HG03558 (cell line): Measurements from ENCODE around the gene SLC12A5.

Experiments
- ATAC-seq: cut with Tn5 transposase; IDR thresholded peaks from one replicate; pipeline ENCODE4 v1.9.1; 2021; ENCODE audit warnings: moderate number of reproducible peaks; ENCODE audit not compliant: unreplicated experiment; ENCODE audit errors: extremely low read depth

SLC12A5 gene

GRCh38 chr20:46023999-46024398 is 5.0 kb upstream of the SLC12A5 start:
- ATAC-seq, result no peak

- ATAC-seq, result no peak
Observed at GRCh38 chr20:46025376-46025783, 3.6 kb upstream of the SLC12A5 start.

DNA sequence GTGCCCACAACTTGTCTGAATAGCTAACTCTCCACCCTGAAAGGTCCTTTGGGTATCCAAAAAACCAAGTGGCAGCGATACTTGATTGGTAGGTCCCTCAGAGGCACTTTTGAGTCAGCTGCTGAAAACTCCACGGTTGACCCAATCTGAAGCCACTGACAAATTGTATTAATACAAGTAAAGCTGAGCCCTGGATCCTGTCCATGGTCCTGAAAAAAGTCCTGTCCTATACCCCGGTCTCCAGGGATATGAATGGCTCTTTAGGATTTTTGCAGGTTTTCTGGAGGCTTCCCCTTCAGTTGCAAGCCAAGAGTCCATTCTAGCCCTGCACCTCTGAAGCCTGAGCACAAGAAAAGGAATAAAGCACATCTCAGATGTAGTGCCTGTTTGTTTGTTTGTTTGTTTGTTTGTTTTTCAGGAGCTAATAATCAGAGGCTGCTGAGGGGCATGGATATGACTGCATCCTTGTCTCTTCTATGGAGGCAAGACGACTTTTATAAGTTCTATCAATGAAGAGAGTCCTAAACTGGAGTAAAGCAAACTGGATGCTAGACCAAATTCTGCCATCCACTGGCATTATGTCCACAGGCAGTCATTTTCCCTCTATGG is 1.7 kb upstream of the SLC12A5 start:
- no peak for ATAC-seq

DNA sequence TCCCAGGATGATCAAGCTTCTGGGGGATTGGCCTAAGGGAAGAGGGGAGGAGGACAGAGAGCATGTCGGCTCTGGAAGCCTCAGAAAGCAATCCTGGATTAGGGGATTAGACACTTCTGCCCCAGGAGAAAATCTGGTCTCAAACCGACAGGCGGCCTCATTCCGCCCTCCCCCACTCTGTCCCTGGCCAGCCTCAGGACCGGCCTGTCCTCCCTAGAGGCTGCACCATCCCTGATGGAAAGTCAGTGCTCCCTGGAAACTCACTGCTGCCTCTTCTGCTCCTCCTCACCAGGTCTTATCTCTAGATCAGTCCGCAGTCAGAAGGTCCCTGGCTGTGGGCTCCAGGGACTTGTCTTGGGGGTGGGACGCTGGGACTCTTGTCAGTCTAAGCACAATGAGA is 905 bp upstream of the SLC12A5 start:
- no peak for ATAC-seq

DNA sequence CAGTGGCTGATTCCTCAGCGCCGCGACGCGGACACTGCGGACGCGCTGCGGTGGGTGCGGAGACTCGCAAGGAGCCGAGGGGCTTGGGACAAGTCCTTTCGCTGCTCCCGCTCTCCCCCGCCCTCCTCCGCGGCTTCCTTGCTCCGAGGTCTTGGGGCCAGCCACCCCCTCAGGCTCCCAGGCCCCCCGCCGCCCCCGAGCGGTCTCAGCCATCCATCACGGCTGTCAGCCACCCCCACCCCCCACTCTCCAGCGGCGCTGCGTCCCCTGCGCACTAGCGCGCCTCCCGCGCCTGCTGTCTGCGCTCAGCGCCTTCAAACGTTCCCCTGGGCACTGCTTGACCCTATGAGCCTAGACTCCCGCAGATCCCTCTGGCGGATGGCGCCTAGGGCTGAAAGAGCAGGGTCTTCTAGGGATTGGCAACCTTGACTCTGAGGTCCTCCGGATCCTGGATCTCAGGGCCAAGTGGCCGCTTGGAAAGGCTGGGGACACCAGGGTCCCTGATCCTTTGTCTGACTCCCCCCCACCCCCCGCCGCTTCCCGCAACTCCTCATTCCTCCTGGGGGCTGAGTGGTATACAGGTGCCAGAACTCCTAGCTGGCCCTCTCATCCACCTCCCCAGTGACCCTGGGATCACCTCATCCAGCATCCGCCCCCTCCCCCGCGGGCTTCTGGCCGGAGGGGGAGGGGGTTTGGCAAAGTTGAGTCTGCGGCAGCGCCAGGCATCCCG is 1.4 kb downstream of the SLC12A5 start:
- no peak for ATAC-seq

DNA sequence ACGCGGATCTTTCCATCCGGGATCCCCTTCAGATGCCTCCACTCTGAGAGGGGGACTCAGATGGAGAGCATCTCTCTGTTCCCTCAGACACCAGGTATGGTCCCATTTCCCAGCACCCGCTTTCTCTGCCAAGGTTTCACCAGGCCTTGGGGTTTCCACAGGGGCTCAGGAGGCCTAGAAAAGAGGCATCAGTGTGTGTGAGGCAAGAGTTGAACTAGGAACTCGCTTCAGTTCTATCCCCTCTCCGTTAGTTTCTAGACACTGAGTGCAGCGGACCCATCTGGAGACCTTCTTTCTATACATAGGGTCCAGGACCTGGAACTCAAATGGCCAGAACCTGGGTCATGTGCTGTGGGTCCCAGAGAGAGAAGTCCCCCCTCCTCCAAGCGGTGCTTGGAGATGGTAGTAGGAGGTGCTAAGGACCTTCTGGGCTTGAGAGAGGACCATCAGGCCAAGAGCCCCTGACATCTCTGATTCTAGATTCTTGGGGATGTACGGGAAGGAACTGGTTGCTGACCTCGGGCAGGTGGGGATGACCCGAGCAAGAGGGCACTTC is 2.1 kb downstream of the SLC12A5 start:
- ATAC-seq, result no peak

GRCh38 chr20:46031701-46032254 is 2.8 kb downstream of the SLC12A5 start:
- no peak for ATAC-seq

GRCh38 chr20:46034039-46034438 is 5.0 kb downstream of the SLC12A5 start:
- no peak for ATAC-seq

- ATAC-seq, result no peak
Observed at GRCh38 chr20:46035253-46035652, 6.2 kb downstream of the SLC12A5 start.

DNA sequence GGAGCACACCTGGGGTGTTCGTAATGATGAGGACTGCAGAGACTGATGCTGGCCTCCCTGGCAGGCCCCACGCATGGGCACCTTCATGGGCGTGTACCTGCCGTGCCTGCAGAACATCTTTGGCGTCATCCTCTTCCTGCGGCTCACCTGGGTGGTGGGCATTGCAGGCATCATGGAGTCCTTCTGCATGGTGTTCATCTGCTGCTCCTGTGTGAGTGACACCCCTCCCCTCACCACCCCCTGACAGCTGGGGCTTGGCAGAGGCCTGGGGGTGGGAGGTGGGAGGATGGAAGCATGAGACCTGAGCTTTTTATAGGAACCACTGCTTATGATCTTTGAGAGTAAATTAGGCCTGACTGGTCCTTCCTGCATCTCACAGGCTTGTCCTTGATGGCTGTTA is 6.7 kb downstream of the SLC12A5 start:
- ATAC-seq, result no peak

GRCh38 chr20:46036370-46036769 is 7.4 kb downstream of the SLC12A5 start:
- no peak for ATAC-seq

GRCh38 chr20:46037036-46037435 is 8.0 kb downstream of the SLC12A5 start:
- ATAC-seq, result no peak

DNA sequence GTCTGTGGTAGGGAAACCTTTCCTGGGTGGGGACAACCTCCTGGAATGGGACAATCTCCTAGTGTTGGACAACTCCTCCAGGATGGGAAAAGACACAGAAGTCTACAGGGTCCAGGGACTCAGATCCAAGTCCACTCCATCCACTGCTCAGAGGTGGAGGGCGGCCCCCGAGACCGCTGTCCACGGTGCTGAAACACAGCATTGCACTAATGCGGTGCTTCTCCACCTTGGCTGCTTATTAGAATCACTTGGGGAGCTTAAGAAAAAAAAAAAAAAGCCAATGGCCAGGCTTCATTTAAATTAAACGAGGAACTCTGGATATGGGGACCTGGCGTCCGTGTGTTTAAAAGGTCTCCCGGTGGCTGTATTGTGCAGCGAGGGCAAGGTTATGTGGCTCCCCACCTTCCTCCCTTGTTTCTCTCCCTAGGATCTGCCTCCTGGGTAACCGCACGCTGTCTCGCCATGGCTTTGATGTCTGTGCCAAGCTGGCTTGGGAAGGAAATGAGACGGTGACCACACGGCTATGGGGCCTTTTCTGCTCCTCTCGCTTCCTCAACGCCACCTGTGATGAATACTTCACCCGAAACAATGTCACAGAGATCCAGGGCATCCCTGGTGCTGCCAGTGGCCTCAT is 12.0 kb downstream of the SLC12A5 start:
- no peak for ATAC-seq

DNA sequence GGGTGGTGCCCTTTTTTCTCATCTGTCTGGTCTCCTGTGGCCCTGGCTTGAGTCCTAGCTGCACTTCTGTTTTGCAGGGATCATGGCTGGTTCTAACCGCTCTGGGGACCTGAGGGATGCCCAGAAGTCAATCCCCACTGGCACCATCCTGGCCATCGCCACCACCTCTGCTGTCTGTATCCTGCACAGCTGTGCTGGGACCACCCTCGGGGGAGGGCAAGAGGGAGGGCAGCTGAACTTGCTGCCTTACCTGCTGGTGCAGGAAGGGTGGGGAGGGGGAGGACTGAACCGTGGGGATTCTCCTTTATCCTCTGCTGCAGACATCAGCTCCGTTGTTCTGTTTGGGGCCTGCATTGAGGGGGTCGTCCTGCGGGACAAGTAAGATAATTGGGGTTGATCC is 14.5 kb downstream of the SLC12A5 start:
- ATAC-seq, result no peak

DNA sequence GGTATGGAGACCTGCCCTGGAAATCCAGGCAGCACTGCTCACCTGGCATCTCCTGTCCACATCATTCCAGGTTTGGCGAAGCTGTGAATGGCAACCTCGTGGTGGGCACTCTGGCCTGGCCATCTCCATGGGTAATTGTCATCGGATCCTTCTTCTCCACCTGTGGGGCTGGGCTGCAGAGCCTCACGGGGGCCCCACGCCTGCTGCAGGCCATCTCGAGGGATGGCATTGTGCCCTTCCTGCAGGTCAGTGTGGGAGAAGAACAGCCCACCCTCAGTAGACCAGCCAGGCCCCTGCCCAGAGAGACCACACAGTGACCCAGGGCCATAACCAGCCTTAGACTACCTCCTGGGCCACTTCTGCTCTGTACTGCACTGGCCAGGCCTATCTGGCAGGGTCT is 15.9 kb downstream of the SLC12A5 start:
- ATAC-seq, result no peak

DNA sequence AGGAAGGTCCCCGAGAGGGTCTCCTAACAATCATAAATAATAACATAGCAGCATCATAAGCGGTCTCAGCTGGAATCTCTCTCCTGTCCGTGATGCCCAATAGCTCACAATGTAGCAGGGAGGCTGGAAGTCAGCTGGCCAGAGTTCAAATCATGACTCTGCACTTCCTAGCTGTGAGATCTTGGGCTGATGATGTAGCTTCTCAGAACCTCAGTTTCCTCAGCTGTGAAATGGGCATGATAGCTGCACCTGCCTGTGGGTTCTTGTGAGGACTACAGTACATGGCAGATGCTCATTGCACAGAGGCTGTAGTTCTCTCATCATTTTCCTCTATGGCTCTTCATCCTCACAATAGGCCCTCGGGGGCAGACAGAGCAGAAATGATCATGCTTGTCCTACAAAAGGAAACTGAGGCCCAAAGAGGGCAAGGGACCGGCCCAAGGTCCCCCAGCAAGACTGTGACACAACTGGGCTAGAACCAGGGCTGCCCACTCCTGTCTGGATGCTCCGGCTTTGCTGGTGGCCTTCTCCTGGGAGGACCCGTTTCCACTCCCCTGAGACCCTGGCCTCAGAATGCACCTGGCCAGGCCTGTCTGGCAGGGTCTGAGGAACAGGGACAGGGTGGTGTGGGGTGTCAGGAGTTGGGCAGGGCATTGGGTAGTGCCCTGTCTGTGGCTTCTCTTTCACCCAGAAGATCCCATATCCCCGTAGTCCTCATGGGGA is 17.7 kb downstream of the SLC12A5 start:
- no peak for ATAC-seq

- ATAC-seq, result no peak
Observed at GRCh38 chr20:46047821-46048220, 18.8 kb downstream of the SLC12A5 start.

DNA sequence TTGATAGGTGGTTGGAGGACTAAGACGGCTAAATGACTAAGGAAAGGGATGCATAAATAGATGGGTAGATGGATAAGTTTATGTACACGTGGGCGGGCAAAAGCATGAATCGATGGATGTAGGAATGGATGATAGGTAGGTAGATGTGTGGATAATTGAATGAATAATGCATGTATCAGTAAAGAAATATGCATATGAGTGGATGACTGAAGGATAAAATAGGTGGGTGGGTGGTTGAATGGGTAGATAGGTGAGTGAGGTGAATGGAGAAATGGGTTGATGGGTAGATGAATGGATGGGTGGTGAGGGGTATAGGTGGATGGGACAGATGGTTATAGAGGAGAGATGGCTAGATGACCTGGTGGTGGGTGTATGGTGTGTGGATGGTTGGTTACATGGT is 20.2 kb downstream of the SLC12A5 start:
- ATAC-seq, result no peak

- ATAC-seq, result no peak
Observed at GRCh38 chr20:46049815-46050214, 20.8 kb downstream of the SLC12A5 start.

DNA sequence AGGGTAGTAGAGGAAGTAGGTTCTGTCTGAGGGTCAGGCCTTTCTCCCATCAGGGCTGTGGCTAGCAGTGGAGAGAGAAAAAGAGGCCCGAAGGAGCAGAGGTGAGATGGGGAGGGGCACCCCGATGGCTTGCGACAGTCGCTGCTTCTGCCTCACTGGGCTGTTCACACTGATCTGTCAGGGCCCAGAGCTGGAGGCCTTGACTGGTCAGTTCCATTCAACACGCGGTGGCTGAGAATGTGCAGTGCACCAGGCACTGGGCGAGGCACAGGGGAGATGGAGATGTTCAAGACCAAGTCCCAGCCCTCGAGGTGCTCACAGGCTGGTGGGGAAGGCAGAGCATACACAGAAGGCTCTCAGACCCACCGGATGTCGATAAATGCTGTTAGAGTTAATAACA is 21.4 kb downstream of the SLC12A5 start:
- no peak for ATAC-seq
